Retinal pigment epithelial cell (primary cell): ENCODE measurements around the gene CDC42BPG.

Experiments
- DNase-seq: peaks from one replicate; pipeline ENCODE4 v3.0.0-alpha.2; 2010; ENCODE audit warnings: low read depth
- H3K4me3 ChIP-seq: 2 replicates; pipeline ENCODE4 v1.5.1; 2011; ENCODE audit warnings: mild to moderate bottlenecking, low read length, control low read depth, moderate library complexity
- CTCF ChIP-seq: conservative IDR thresholded peaks from 2 replicates; pipeline ENCODE4 v1.5.1; 2011; ENCODE audit warnings: low read depth, low read length, control low read depth, inconsistent platforms

The CDC42BPG gene

GRCh38 chr11:64839887-64840782 is 4.3 kb downstream of the CDC42BPG start:
- no peak for TF ChIP-seq CTCF
- H3K4me3 ChIP-seq, result no peak overlapping the region
- DNase-seq, result no peak

- no peak for DNase-seq
- no peak for TF ChIP-seq CTCF
These were observed 5.1 kb downstream of the CDC42BPG start for GRCh38 chr11:64839335-64839734.

GRCh38 chr11:64838600-64839334 is 5.7 kb downstream of the CDC42BPG start:
- no peak for TF ChIP-seq CTCF

More at GRCh38 chr11:64839335-64839734, 5.1 kb downstream of the CDC42BPG start:
- no peak overlapping the region for H3K4me3 ChIP-seq

GRCh38 chr11:64837887-64838351 is 6.5 kb downstream of the CDC42BPG start:
- TF ChIP-seq CTCF, result no peak
- no peak for DNase-seq
- no peak overlapping the region for H3K4me3 ChIP-seq

More at GRCh38 chr11:64838600-64839334, 5.7 kb downstream of the CDC42BPG start:
- DNase-seq, result no peak
- no peak overlapping the region for H3K4me3 ChIP-seq

GRCh38 chr11:64836448-64837072 is 7.9 kb downstream of the CDC42BPG start:
- no peak for DNase-seq
- no peak overlapping the region for H3K4me3 ChIP-seq
- no peak for TF ChIP-seq CTCF

- H3K4me3 ChIP-seq, result no peak overlapping the region
- DNase-seq, result no peak
- no peak for TF ChIP-seq CTCF
These were observed 8.6 kb downstream of the CDC42BPG start for GRCh38 chr11:64835616-64836447.
